SH-SY5Y (cell line): ENCODE results near the gene SRRD.

Experiments used
- GATA2 ChIP-seq: IDR thresholded peaks from 2 replicates; pipeline ENCODE4 v1.6.1; 2011; ENCODE audit warnings: mild to moderate bottlenecking, low read depth, low read length
- GATA3 ChIP-seq: IDR thresholded peaks from 2 replicates; pipeline ENCODE4 v1.6.1; 2011; ENCODE audit warnings: low read depth, mild to moderate bottlenecking, low read length, moderate library complexity

The SRRD gene

GRCh38 chr22:26447584-26448329 lies 35.9 kb upstream of the SRRD start:
- TF ChIP-seq GATA2 = no peak
- TF ChIP-seq GATA3 = no peak

- TF ChIP-seq GATA3 = no peak
- TF ChIP-seq GATA2 = no peak
These were observed 35.3 kb upstream of the SRRD start for GRCh38 chr22:26448334-26448733.

- TF ChIP-seq GATA2 (no peak), GATA3 (no peak)
These were observed 34.7 kb upstream of the SRRD start for GRCh38 chr22:26448941-26449340.

GRCh38 chr22:26450453-26451185 lies 33.1 kb upstream of the SRRD start:
- TF ChIP-seq GATA2 (no peak), GATA3 (no peak)

- no peak for TF ChIP-seq GATA2
These were observed 31.3 kb upstream of the SRRD start for GRCh38 chr22:26452236-26453016.

GRCh38 chr22:26453216-26453615 lies 30.5 kb upstream of the SRRD start:
- TF ChIP-seq GATA3 (no peak), GATA2 (no peak)

- TF ChIP-seq GATA2 = no peak
- no peak for TF ChIP-seq GATA3
These were observed 29.7 kb upstream of the SRRD start for GRCh38 chr22:26453812-26454500.

- TF ChIP-seq GATA2 = no peak
- no peak for TF ChIP-seq GATA3
These were observed 25.9 kb upstream of the SRRD start for GRCh38 chr22:26457661-26458272.

GRCh38 chr22:26460202-26460601 lies 23.5 kb upstream of the SRRD start:
- TF ChIP-seq GATA3 (no peak), GATA2 (no peak)

GRCh38 chr22:26461188-26461810 lies 22.4 kb upstream of the SRRD start:
- no peak for TF ChIP-seq GATA3
- TF ChIP-seq GATA2 = no peak

GRCh38 chr22:26462051-26462450 lies 21.6 kb upstream of the SRRD start:
- TF ChIP-seq GATA3 (no peak), GATA2 (no peak)

GRCh38 chr22:26462641-26463040 lies 21.0 kb upstream of the SRRD start:
- no peak for TF ChIP-seq GATA3
- TF ChIP-seq GATA2 = no peak

- TF ChIP-seq GATA3 (no peak), GATA2 (no peak)
These were observed 20.5 kb upstream of the SRRD start for GRCh38 chr22:26463101-26463661.
